Stimulated activated memory B cell treated with anti-CD40 and anti-IgM and Interleukin-4, amounts not matched to agents 10 μg/mL and 1 μg/mL and 100 μg/mL, for 72 hours (primary cell): Measurements from ENCODE around the gene NRXN3.

Source experiments
- ATAC-seq: fragments of 150-1000 bp; cut with Tn5 transposase; 2 replicates; pipeline ENCODE4 v1.10.0; 2021
- H3K27ac Mint-ChIP-seq: one replicate; pipeline ENCODE4 v1.8.0; 2022; ENCODE audit warnings: mild to moderate bottlenecking, mixed read lengths
- H3K27me3 Mint-ChIP-seq: one replicate; pipeline ENCODE4 v1.8.0; 2022; ENCODE audit warnings: mixed read lengths
- H3K36me3 Mint-ChIP-seq: one replicate; pipeline ENCODE4 v1.8.0; 2022; ENCODE audit warnings: mixed read lengths
- H3K4me1 Mint-ChIP-seq: one replicate; pipeline ENCODE4 v1.8.0; 2022; ENCODE audit warnings: mixed read lengths
- H3K4me3 Mint-ChIP-seq: one replicate; pipeline ENCODE4 v1.8.0; 2022; ENCODE audit warnings: mild to moderate bottlenecking, moderate library complexity, mixed read lengths
- H3K9me3 Mint-ChIP-seq: one replicate; pipeline ENCODE4 v1.8.0; 2022; ENCODE audit warnings: mixed read lengths

NRXN3 gene

DNA sequence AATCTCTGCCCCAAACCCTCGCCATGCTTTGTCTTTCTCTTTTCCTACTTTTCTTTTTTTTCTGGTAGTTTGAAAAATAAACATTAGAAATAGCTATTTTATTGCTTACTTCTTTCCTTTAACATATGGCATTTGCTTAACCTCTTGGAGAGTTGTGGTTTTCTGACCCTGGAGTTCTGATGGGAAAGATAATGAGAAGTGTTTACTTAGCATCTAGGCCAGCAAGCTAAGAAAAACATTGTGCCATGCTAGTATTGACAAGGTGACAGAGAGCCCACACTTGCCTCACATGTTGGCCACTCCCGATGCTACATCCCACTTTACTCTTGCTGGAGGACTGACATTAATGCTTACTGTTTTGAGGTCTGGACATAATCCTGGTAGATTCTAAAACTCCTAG is 1154.9 kb downstream of the NRXN3 start:
- Mint-ChIP-seq H3K9me3 (peaks cover under 1% of the 10 kb centered on the region), H3K27me3 (no peaks in the 10 kb centered on the region), H3K27ac (no peak overlapping the region), H3K4me3 (no peak overlapping the region), H3K36me3 (no peaks in the 10 kb centered on the region), H3K4me1 (no peaks in the 10 kb centered on the region)
- ATAC-seq: no peak

DNA sequence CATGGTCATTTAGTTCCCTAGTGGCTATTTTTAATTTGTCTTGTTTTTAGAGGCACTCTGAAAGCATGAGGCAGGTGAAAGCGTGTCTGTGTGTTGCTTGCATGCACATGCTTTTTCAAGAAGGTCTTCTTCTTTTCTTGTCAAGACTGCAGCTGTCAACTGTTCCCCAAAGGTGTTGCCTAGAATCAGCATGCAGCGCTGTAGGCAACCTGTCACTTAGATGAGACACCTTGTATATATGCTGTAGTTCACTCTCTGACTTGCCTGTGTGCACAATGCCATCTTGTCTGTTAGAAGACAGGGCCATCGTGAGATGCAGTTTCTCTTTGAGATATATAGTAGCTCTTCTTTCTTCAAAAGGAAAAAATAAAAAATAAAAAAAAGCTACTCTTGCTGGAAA is 1155.4 kb downstream of the NRXN3 start:
- H3K27me3 Mint-ChIP-seq: no peaks in the 10 kb centered on the region
- H3K4me3 Mint-ChIP-seq: no peak overlapping the region
- no peaks in the 10 kb centered on the region for H3K4me1 Mint-ChIP-seq
- H3K36me3 Mint-ChIP-seq: no peaks in the 10 kb centered on the region
- ATAC-seq: no peak
- H3K27ac Mint-ChIP-seq: no peak overlapping the region
- H3K9me3 Mint-ChIP-seq: peaks cover 5% of the 10 kb centered on the region

DNA sequence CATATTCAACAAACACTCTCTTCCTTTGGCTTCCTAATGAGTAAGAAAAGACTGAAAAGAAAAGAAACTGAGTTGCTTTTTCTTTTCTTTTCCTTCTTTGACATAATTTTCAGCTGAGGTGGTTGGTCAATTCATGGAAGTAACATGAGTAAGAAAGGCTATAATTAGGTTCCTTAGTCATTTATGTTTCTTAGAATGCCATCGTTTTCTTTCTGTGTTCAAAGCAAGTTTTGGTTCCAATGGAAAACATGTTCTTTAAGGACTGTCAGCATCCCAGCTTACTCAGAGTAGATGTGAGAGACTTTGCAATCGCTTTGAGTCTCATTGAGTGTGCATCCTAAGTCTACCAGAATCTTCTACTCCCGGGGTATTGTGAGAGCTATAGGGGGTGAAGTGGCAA is 1158.7 kb downstream of the NRXN3 start:
- H3K4me3 Mint-ChIP-seq: no peak overlapping the region
- no peaks in the 10 kb centered on the region for H3K27me3 Mint-ChIP-seq
- ATAC-seq: no peak
- H3K27ac Mint-ChIP-seq: no peak overlapping the region
- H3K4me1 Mint-ChIP-seq: no peaks in the 10 kb centered on the region
- H3K9me3 Mint-ChIP-seq: peaks cover 5% of the 10 kb centered on the region
- H3K36me3 Mint-ChIP-seq: no peaks in the 10 kb centered on the region

DNA sequence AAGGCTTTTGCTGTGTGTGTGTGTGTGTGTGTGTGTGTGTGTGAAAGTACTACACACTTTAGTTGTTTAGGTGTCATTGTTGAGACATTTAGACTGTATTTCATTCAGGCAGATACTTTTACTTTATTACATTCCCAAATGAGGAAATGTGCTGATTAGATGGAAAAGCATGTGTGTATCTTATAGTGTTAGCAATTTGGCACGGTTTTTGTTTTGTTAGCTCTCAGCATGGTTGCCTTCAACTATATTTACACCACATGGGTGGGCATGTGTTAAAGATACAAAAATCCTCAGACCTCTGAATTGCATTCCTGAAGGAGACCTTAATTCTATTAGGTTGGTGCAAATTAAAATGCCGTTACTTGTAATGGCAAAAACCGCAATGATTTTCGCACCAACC is 1161.7 kb downstream of the NRXN3 start:
- no peaks in the 10 kb centered on the region for H3K4me1 Mint-ChIP-seq
- no peak overlapping the region for H3K27ac Mint-ChIP-seq
- no peaks in the 10 kb centered on the region for H3K27me3 Mint-ChIP-seq
- no peak overlapping the region for H3K4me3 Mint-ChIP-seq
- no peak for ATAC-seq
- H3K36me3 Mint-ChIP-seq: no peaks in the 10 kb centered on the region
- H3K9me3 Mint-ChIP-seq: peaks cover 5% of the 10 kb centered on the region

DNA sequence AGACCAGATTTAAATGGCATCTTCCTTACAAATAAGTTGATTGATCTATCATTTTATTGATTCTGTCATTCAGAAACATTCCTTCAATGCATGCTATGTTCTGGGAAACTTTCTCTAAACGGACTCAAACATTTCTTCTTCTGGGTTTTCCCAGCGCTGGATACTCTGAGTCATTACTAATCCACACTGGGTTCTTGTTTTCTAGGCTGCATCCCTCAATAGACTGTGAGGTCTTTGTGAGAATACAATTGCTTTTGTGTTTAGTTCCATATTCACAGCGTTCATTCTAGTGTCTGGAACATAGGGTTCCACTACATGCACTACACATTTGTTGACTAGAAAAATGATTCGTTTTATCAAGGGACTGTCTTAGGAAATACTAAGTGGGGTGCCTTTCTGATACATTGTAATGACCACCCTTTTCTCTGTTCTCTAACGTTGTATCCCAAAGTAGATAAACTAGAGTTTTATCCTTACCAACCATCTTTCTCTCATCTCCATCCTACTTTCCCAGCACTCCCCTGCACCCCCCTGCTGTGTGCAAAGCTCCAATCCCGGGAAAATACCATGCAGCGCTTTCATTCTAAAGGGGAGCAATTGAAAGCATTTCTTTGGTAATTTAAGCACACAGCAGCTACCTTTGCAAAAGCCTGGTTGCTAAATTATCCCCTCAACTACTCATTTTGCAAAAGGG is 1162.5 kb downstream of the NRXN3 start:
- no peak for ATAC-seq
- H3K4me1 Mint-ChIP-seq: no peaks in the 10 kb centered on the region
- H3K27me3 Mint-ChIP-seq: no peaks in the 10 kb centered on the region
- peaks cover 5% of the 10 kb centered on the region for H3K9me3 Mint-ChIP-seq
- H3K27ac Mint-ChIP-seq: no peak overlapping the region
- H3K4me3 Mint-ChIP-seq: no peak overlapping the region
- H3K36me3 Mint-ChIP-seq: no peaks in the 10 kb centered on the region

DNA sequence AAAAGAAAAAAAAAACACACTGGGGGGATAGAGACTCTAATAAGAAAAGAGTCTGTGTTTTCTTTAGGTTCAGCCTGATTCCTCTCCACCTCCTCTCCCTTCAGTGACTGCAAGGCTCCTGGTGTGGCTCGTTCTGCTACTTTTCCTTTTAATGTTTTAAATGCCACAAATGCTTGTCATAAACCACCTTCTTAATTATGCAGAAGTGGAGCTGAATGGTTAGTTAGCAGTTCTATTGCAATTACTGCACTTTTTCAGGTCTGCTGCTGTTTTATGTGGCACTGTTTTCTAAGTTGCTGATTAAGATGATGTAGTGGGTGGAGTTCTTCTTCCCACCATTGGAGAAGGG is 1163.0 kb downstream of the NRXN3 start:
- Mint-ChIP-seq H3K36me3 (no peaks in the 10 kb centered on the region), H3K27me3 (no peaks in the 10 kb centered on the region), H3K27ac (no peak overlapping the region), H3K4me1 (no peaks in the 10 kb centered on the region), H3K4me3 (no peak overlapping the region), H3K9me3 (peaks cover 5% of the 10 kb centered on the region)
- no peak for ATAC-seq

DNA sequence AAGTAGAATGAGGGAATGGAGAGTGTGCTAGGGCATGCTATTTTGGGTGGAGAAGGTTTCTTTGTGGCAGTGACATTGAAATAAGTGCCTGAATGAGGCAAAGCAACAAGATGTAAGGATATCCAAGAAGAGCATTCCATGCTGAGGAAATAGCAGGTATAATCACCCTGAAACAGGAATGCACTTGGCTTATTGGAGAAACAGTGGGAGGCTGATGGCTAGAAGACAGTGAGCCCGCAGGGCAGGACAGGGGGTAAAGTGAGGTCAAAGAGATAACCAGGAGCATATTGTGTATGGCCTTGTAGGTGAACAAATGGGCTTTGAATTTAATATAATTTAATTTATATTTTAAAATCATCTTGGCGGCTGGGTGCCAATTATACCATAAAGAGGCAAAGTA is 1164.1 kb downstream of the NRXN3 start:
- H3K27ac Mint-ChIP-seq: no peak overlapping the region
- no peak overlapping the region for H3K4me3 Mint-ChIP-seq
- no peaks in the 10 kb centered on the region for H3K27me3 Mint-ChIP-seq
- H3K9me3 Mint-ChIP-seq: peaks cover 5% of the 10 kb centered on the region
- no peaks in the 10 kb centered on the region for H3K36me3 Mint-ChIP-seq
- H3K4me1 Mint-ChIP-seq: no peaks in the 10 kb centered on the region
- no peak for ATAC-seq

DNA sequence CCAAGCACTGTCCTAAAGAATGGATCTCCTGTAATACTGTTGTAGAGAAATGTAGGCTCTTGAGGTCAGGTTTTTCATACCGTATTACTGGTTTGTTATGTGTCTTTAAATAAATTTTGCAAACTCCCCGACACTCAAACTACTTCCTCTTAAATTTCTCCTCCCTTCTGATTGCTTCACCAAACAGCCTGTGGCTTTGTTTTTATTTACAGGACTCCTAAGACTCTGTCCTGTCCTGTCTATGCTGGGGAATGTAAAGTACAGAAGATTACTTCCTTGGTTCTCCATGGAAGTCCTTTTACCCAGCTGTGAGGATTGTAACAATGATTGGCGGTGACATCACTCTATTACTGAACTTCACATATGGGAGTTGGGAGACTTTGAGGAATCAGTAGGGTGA is 1167.6 kb downstream of the NRXN3 start:
- no peaks in the 10 kb centered on the region for H3K36me3 Mint-ChIP-seq
- peaks cover 2% of the 10 kb centered on the region for H3K9me3 Mint-ChIP-seq
- H3K27me3 Mint-ChIP-seq: no peaks in the 10 kb centered on the region
- no peak overlapping the region for H3K4me3 Mint-ChIP-seq
- no peak for ATAC-seq
- no peak overlapping the region for H3K27ac Mint-ChIP-seq
- H3K4me1 Mint-ChIP-seq: no peaks in the 10 kb centered on the region

DNA sequence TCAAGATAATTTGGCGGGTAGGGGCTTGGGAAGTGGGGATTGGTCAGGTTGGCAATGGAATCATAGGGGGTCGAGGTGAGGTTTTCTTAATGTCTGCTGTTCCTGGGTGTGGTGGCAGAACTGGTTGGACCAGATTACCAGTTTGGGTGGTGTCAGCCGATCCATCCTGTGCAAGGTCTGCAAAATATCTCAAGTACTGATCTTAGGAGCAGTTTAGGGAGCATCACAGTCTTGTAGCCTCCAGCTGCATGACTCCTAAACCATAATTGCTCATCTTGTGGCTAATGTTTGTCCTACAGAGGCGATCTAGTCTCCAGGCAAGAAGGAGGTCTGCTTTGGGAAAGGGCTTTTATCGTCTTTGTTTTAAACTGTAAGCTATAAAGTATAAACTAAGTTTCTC is 1172.8 kb downstream of the NRXN3 start:
- no peak for ATAC-seq
- no peaks in the 10 kb centered on the region for H3K4me1 Mint-ChIP-seq
- no peaks in the 10 kb centered on the region for H3K27me3 Mint-ChIP-seq
- H3K4me3 Mint-ChIP-seq: no peak overlapping the region
- peaks cover 2% of the 10 kb centered on the region for H3K9me3 Mint-ChIP-seq
- H3K36me3 Mint-ChIP-seq: no peaks in the 10 kb centered on the region
- no peak overlapping the region for H3K27ac Mint-ChIP-seq

DNA sequence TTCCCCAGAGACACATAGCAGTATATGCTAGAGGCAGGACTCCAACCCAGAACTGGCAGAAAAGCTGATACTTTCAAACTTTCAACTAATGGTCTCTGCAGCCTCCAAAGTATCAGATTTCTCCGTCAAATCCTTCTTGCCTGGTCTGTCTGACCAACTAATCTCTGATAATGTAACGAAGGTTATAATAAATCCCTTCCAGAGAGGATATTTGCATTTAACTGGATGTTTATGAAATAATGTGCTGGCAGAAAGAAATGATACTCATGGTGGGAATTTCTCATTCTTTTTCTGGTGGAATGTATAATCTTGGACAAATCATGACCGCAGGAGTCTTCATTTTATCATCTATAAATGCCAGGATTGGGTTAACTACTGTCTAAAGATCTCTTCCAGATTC is 1180.8 kb downstream of the NRXN3 start:
- no peaks in the 10 kb centered on the region for H3K4me1 Mint-ChIP-seq
- no peaks in the 10 kb centered on the region for H3K27me3 Mint-ChIP-seq
- no peaks in the 10 kb centered on the region for H3K36me3 Mint-ChIP-seq
- no peak for ATAC-seq
- H3K9me3 Mint-ChIP-seq: peaks cover 3% of the 10 kb centered on the region
- H3K4me3 Mint-ChIP-seq: no peak overlapping the region
- H3K27ac Mint-ChIP-seq: no peak overlapping the region

DNA sequence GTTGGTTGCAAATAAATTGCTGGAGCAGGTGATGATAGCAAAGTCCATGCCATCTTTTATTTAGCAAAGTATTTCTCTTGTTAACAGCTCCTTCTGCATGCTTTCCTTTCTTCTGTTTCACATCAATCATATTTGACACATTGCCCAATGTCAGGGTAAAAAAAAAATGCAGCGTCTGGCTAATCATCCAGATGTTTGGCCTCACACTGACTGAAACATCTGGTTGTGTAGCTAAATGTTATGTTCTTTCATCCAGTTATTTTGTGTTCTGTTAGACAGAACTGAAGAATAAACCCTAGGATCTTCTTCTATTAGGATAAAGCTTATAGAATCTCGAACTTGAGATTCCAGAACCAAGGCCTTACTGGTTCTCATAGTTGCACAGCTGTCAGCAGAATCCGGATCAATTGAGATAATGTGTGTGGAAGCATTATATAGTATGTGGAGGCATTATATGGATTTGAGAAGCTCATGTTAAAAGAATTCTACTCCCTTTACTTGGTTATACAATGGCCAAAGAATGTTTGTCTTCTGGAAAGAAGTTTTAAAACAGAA is 1182.0 kb downstream of the NRXN3 start:
- ATAC-seq: no peak
- peaks cover 3% of the 10 kb centered on the region for H3K9me3 Mint-ChIP-seq
- H3K27me3 Mint-ChIP-seq: no peaks in the 10 kb centered on the region
- H3K4me1 Mint-ChIP-seq: no peaks in the 10 kb centered on the region
- H3K27ac Mint-ChIP-seq: no peak overlapping the region
- no peaks in the 10 kb centered on the region for H3K36me3 Mint-ChIP-seq
- H3K4me3 Mint-ChIP-seq: no peak overlapping the region

DNA sequence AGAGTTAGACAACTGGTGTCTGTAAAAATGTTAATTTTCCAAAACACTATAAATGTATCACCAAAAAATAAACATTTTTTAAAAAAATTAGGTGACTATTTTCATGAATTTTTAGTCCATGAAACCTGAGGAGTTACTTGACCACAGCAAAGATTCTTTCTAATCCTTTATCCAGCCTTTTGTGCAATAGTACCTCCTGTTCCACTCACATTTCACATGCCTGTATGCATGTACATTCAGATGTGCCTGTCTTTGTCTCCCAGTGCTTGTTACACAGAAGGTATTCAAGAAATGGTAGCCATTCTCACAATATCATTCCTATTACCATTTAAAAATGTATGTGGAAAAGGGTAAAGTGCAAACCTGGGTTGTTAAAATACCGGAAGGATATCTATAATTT is 1184.2 kb downstream of the NRXN3 start:
- Mint-ChIP-seq H3K36me3 (no peaks in the 10 kb centered on the region), H3K4me1 (no peaks in the 10 kb centered on the region), H3K4me3 (no peak overlapping the region), H3K27ac (no peak overlapping the region), H3K9me3 (no peaks in the 10 kb centered on the region), H3K27me3 (no peaks in the 10 kb centered on the region)
- ATAC-seq: no peak

DNA sequence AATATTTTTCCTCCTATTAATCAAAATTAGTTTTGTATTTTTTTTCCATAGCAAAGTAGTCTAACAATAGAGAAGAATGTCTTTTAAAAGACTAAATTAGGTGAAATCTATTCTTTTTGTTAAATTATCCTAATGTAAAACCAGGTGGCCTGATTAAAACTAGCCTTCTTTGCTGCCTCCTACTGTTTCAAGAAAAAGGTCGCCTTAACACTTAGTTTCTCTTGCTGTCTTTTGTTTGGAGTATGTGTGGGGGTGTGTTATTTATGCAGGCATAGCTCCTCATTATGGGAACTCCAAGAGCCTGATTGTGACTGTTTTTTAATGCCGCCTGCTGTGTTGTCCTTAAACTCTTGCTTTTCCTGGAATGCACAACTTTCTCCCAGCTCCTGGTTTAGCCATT is 1185.9 kb downstream of the NRXN3 start:
- no peak for ATAC-seq
- no peaks in the 10 kb centered on the region for H3K27me3 Mint-ChIP-seq
- H3K4me1 Mint-ChIP-seq: no peaks in the 10 kb centered on the region
- H3K36me3 Mint-ChIP-seq: no peaks in the 10 kb centered on the region
- no peak overlapping the region for H3K27ac Mint-ChIP-seq
- H3K9me3 Mint-ChIP-seq: no peaks in the 10 kb centered on the region
- no peak overlapping the region for H3K4me3 Mint-ChIP-seq

DNA sequence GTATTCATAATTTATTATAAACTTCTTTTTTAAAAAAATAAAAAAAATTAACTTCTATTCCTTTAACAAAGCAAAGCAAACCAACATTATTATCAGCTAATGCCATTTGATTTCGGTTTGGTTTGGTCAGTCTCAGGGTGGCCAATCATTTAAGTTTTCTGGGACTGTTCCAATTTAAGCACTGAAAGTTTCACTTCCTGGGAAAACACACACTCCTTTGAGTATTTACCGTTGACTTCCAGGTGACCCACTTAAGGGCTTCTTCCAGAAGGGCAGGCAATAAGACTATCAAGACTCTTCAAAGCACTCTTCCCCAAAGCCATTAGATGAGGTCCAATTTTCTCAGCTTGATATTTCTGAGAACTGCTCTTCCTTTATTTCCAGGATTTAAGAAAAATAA is 1187.1 kb downstream of the NRXN3 start:
- Mint-ChIP-seq H3K9me3 (no peaks in the 10 kb centered on the region), H3K4me1 (no peaks in the 10 kb centered on the region), H3K36me3 (no peaks in the 10 kb centered on the region), H3K27me3 (no peaks in the 10 kb centered on the region), H3K27ac (no peak overlapping the region), H3K4me3 (no peak overlapping the region)
- ATAC-seq: no peak

DNA sequence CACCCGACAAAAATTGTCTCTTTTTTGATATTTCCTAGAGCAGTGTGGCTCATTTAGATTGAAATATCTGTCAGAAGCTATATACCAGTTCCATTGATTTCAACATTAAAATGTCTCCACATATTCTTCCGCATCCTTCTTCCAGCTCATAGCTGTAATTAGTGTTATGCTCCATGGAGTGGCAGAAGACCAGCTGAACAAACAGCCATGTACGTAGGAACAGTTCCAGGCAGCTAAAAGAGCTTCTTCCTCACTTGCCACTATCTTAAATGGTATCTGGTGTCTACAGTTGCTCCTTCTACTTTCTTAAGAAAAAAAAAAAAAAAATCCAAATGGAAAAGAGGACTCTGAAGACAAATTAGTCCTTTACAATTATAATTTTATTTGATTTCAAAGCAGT is 1193.1 kb downstream of the NRXN3 start:
- Mint-ChIP-seq H3K27ac (no peak overlapping the region), H3K36me3 (no peaks in the 10 kb centered on the region), H3K4me3 (no peak overlapping the region), H3K9me3 (no peaks in the 10 kb centered on the region), H3K27me3 (no peaks in the 10 kb centered on the region), H3K4me1 (no peaks in the 10 kb centered on the region)
- ATAC-seq: no peak

DNA sequence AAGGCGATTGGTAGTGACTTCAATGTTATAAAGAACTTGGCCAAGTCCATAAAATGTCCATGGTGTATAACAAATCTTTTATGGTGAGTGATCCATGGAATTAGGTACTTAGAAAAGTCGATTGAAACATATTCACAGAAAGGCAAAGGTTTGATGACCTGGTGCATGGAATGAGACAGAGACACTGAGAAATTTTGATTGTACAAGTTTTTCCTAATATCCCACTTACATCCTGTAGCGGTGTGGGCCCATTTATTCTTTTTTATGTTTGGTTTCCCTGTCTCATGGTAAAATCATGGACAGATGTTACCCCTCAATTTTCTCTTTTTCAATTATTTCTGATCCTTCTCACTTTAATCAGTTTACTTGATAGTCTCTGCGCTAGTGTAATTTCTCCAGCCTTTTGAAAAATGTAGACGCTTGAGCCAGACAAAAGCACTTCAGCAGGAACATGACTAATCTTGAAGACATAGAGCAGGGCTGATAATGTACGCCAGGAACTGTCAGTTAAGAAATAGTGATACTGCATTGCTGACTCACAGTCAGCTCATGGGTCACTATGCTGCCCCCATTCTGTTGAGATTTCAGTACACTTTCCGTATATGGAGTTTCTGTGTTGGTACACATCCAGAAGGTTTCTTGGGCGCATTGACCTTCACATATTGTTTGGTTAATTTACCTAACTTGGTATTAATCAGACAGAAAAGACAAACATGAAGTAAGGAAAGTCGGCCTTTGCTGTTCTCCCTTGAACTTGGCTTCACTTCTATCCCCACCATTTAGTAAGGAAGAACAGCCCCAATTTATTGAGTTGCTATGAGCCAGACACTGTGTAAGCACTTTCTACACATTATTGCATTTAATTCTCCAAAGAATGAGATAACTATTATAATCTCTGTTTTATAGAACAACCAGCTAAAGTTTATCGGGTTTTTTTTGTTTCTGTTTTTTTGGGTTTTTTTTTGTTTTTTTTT is 1199.5 kb downstream of the NRXN3 start:
- no peak overlapping the region for H3K27ac Mint-ChIP-seq
- peaks cover 3% of the 10 kb centered on the region for H3K9me3 Mint-ChIP-seq
- no peak for ATAC-seq
- H3K4me1 Mint-ChIP-seq: no peaks in the 10 kb centered on the region
- H3K27me3 Mint-ChIP-seq: no peaks in the 10 kb centered on the region
- H3K4me3 Mint-ChIP-seq: no peak overlapping the region
- no peaks in the 10 kb centered on the region for H3K36me3 Mint-ChIP-seq
